Measurements from ENCODE around the gene DNAH11.

DNA sequence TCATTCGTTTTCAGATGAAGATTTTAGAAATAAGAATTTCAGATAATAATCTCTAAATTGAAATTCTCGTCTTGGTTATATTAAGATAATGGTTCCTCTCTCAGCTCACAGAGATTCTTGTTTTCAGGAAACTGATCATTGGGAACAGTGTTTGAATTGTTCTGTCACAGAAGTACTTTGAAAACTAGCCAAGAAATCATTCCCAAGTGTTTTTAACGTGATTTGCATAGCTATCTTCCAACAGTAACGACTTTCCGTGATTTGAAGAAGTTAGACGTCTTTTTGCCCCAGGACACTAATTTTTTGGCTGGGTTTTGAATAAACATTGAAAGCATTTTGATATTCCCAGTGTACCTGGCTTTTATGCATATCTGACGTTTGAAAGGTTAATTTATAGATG, 286.9 kb downstream of the DNAH11 start:
- no peak for TF ChIP-seq EP300 (conservative IDR thresholded peaks at IDR 0.05; ENCODE audit: poor library complexity, severe bottlenecking)
- TF ChIP-seq, protein P1, sequence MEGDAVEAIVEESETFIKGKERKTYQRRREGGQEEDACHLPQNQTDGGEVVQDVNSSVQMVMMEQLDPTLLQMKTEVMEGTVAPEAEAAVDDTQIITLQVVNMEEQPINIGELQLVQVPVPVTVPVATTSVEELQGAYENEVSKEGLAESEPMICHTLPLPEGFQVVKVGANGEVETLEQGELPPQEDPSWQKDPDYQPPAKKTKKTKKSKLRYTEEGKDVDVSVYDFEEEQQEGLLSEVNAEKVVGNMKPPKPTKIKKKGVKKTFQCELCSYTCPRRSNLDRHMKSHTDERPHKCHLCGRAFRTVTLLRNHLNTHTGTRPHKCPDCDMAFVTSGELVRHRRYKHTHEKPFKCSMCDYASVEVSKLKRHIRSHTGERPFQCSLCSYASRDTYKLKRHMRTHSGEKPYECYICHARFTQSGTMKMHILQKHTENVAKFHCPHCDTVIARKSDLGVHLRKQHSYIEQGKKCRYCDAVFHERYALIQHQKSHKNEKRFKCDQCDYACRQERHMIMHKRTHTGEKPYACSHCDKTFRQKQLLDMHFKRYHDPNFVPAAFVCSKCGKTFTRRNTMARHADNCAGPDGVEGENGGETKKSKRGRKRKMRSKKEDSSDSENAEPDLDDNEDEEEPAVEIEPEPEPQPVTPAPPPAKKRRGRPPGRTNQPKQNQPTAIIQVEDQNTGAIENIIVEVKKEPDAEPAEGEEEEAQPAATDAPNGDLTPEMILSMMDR (IDR thresholded peaks at IDR 0.05; ENCODE audit: poor library complexity, severe bottlenecking): no peak
- TF ChIP-seq EZH2 (IDR thresholded peaks at IDR 0.05; ENCODE audit: borderline replicate concordance, insufficient read depth, low read length, poor library complexity, severe bottlenecking): no peak
- no peak for TF ChIP-seq TAF1 (IDR thresholded peaks at IDR 0.05; ENCODE audit: low read depth)
- TF ChIP-seq POLR2AphosphoS5 (IDR thresholded peaks at IDR 0.05): no peak
- no peak for TF ChIP-seq RAD21 (conservative IDR thresholded peaks at IDR 0.05)
- no peak for TF ChIP-seq REST (IDR thresholded peaks at IDR 0.05; ENCODE audit: borderline replicate concordance)

Measured in neural cell (in vitro differentiated cells).